SK-N-SH treated with all-trans-retinoic acid at 6 μM for 48 hours (cell line): ENCODE measurements around the gene NINJ2.

Experiments
- ARNTL ChIP-seq: fragments of 450-650 bp; formaldehyde crosslinking; IDR thresholded peaks from 2 replicates; pipeline ENCODE4 v1.5.0; 2020; ENCODE audit warnings: low read depth, mild to moderate bottlenecking, moderate library complexity, borderline replicate concordance
- ESRRG ChIP-seq: fragments of 250-450 bp; sonication (Bioruptor Pico); IDR thresholded peaks from 2 replicates; pipeline ENCODE4 v1.6.1; 2021; ENCODE audit warnings: mild to moderate bottlenecking
- GLIS3 ChIP-seq: fragments of 250-450 bp; sonication (Bioruptor Pico); IDR thresholded peaks from 2 replicates; pipeline ENCODE4 v1.5.0; 2020; ENCODE audit warnings: mild to moderate bottlenecking, moderate library complexity
- PPARA ChIP-seq: fragments of 250-450 bp; sonication (Bioruptor Pico); IDR thresholded peaks from 2 replicates; pipeline ENCODE4 v1.5.0; 2020; ENCODE audit warnings: mild to moderate bottlenecking, borderline replicate concordance
- RARB ChIP-seq: fragments of 250-450 bp; sonication (Bioruptor Pico); IDR thresholded peaks from 2 replicates; pipeline ENCODE4 v1.8.0; 2021; ENCODE audit warnings: mild to moderate bottlenecking, moderate library complexity
- SNAI2 ChIP-seq: fragments of 250-450 bp; sonication (Bioruptor Pico); IDR thresholded peaks from 2 replicates; pipeline ENCODE4 v1.5.0; 2020; ENCODE audit warnings: mild to moderate bottlenecking, moderate library complexity
- ZFP3 ChIP-seq: fragments of 250-450 bp; sonication (Bioruptor Pico); IDR thresholded peaks from 2 replicates; pipeline ENCODE4 v1.5.0; 2020; ENCODE audit warnings: mild to moderate bottlenecking, moderate library complexity
- ZFP30 ChIP-seq: fragments of 450-650 bp; formaldehyde crosslinking; IDR thresholded peaks from 2 replicates; pipeline ENCODE4 v1.5.0; 2022; ENCODE audit warnings: mild to moderate bottlenecking, moderate library complexity
- TF ChIP-seq, protein P1 (sequence below): fragments of 250-450 bp; sonication (Bioruptor Pico); IDR thresholded peaks from 2 replicates; pipeline ENCODE4 v1.8.0; 2020; ENCODE audit warnings: mild to moderate bottlenecking, moderate library complexity, borderline replicate concordance
- TF ChIP-seq, protein P2 (sequence below): fragments of 250-450 bp; sonication (Bioruptor Pico); IDR thresholded peaks from 2 replicates; pipeline ENCODE4 v1.5.1; 2020; ENCODE audit warnings: low read depth, mild to moderate bottlenecking, moderate library complexity

- TF ChIP-seq ZFP30 (CRISPR knock-in tag), result no peak
- TF ChIP-seq, protein P1, sequence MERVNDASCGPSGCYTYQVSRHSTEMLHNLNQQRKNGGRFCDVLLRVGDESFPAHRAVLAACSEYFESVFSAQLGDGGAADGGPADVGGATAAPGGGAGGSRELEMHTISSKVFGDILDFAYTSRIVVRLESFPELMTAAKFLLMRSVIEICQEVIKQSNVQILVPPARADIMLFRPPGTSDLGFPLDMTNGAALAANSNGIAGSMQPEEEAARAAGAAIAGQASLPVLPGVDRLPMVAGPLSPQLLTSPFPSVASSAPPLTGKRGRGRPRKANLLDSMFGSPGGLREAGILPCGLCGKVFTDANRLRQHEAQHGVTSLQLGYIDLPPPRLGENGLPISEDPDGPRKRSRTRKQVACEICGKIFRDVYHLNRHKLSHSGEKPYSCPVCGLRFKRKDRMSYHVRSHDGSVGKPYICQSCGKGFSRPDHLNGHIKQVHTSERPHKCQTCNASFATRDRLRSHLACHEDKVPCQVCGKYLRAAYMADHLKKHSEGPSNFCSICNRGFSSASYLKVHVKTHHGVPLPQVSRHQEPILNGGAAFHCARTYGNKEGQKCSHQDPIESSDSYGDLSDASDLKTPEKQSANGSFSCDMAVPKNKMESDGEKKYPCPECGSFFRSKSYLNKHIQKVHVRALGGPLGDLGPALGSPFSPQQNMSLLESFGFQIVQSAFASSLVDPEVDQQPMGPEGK, result no peak
- no peak for TF ChIP-seq RARB (CRISPR knock-in tag)
- TF ChIP-seq GLIS3 (CRISPR knock-in tag), result no peak
- TF ChIP-seq SNAI2 (CRISPR knock-in tag), result no peak
- no peak for TF ChIP-seq ARNTL (CRISPR knock-in tag)
- no peak for TF ChIP-seq ZFP3
- no peak for TF ChIP-seq PPARA (CRISPR knock-in tag)
- TF ChIP-seq, protein P2, sequence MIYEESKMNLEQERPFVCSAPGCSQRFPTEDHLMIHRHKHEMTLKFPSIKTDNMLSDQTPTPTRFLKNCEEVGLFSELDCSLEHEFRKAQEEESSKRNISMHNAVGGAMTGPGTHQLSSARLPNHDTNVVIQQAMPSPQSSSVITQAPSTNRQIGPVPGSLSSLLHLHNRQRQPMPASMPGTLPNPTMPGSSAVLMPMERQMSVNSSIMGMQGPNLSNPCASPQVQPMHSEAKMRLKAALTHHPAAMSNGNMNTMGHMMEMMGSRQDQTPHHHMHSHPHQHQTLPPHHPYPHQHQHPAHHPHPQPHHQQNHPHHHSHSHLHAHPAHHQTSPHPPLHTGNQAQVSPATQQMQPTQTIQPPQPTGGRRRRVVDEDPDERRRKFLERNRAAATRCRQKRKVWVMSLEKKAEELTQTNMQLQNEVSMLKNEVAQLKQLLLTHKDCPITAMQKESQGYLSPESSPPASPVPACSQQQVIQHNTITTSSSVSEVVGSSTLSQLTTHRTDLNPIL (CRISPR knock-in tag), result no peak
- TF ChIP-seq ESRRG, result no peak
These were observed 40.8 kb downstream of the NINJ2 start for GRCh38 chr12:622416-622815.
